ENCODE measurements around the gene HMCN1.
"Not testable (repeated sequence)": the region's sequence is repeated elsewhere in the genome, so short reads cannot be mapped to it uniquely, and the experiment has no call there.

HMCN1 gene

DNA sequence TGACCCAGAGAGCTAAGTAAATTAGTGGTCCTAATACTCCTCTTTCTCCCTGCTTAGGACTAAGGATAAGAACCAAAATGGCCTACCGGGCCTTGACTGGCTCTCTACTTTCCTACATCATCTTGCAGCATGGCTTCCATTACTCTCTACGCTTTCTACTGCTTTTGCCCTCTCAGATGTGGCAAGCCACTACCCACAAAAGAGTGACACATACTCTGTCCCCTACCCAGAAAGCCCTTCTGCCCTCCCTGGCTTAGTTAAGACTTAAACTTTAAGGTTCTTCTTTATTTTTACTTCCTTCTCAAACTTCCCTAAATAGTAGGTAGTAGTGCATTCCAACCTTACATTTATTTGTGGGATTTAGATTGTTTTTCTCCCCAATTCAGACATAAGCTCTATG, 412.8 kb downstream of the HMCN1 start:
- TF ChIP-seq, protein P1, sequence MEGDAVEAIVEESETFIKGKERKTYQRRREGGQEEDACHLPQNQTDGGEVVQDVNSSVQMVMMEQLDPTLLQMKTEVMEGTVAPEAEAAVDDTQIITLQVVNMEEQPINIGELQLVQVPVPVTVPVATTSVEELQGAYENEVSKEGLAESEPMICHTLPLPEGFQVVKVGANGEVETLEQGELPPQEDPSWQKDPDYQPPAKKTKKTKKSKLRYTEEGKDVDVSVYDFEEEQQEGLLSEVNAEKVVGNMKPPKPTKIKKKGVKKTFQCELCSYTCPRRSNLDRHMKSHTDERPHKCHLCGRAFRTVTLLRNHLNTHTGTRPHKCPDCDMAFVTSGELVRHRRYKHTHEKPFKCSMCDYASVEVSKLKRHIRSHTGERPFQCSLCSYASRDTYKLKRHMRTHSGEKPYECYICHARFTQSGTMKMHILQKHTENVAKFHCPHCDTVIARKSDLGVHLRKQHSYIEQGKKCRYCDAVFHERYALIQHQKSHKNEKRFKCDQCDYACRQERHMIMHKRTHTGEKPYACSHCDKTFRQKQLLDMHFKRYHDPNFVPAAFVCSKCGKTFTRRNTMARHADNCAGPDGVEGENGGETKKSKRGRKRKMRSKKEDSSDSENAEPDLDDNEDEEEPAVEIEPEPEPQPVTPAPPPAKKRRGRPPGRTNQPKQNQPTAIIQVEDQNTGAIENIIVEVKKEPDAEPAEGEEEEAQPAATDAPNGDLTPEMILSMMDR (IDR thresholded peaks at IDR 0.05; ENCODE audit: extremely low read depth, insufficient read depth, missing control alignments) = no peak
- in situ Hi-C loops (cut with MboI; ENCODE audit: low pct_unique_long_range_greater_than_20kb, low sequenced_read_pairs, unreplicated experiment) = no loop called here
- no peak for DNase-seq (ENCODE audit: low spot score)

DNA sequence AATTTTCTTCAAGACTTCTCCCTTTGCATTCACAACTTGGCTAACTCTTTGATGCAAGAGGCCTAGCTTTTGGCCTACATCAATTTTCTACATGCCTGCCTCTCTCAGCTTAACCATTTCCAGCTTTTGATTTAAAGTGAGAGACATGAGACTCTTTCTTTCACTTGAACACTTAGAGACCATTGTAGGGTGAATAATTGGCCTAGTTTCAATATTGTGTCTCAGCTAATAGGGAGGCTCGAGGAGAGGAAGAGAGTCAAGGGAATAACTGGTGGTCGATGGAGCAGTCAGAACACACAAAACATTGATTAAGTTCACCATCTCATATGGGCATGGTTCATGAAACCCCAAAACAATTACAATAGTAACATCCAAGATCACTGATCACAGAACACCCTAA, 415.4 kb downstream of the HMCN1 start:
- no peak for DNase-seq (ENCODE audit: low spot score)
- in situ Hi-C loops (cut with MboI; ENCODE audit: low pct_unique_long_range_greater_than_20kb, low sequenced_read_pairs, unreplicated experiment) = no loop called here
- TF ChIP-seq, protein P1 (IDR thresholded peaks at IDR 0.05; ENCODE audit: extremely low read depth, insufficient read depth, missing control alignments) = no peak

DNA sequence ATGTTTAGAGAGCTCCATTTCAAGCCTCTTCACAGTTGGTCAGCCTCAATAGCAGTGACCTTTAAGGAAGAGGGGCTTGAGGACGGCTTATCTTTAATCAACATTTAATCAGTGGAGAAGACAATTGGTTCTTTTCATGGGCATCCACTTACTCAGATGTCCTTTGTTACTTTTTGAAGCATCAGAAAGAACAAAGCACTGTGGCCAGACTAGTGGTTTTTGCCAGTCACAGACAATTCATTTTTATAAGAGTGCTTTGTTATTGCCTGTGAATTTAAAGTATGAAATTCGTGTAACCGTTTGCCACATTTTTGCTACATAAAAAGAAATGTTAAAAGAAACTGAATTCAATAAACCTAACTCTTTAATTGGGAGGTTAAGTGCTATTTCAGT, 418.0 kb downstream of the HMCN1 start:
- in situ Hi-C loops (cut with MboI; ENCODE audit: low pct_unique_long_range_greater_than_20kb, low sequenced_read_pairs, unreplicated experiment) = no loop called here
- TF ChIP-seq, protein P1 (IDR thresholded peaks at IDR 0.05; ENCODE audit: extremely low read depth, insufficient read depth, missing control alignments) = no peak
- DNase-seq (ENCODE audit: low spot score) = no peak

DNA sequence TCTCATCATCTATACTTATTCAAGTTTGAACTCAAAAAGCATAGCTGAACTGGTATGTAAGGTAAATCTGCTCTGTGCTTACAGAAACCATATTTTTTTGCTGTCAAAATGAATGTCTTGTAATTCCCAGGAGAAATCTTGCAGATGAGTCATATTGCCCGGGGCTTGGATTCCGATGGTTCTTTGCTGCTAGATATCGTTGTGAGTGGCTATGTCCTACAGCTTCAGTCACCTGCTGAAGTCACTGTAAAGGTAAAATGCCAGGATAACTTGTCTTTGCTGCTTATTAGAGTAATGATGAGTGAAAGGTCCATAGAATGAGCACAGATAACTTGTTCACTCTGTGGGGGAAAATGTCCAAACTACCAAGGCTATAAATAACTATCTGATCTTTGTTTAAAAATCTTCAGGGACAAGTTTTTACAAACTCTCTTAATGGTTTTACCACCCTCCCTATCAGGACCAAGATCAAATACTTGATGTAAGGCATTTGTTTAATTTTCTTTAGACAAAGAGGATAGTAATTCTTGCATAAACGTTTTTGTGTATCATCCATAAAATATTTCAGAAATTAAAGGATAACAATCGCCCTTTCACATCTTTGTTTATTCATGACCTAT, 418.5 kb downstream of the HMCN1 start:
- TF ChIP-seq, protein P1 (IDR thresholded peaks at IDR 0.05; ENCODE audit: extremely low read depth, insufficient read depth, missing control alignments) = no peak
- DNase-seq (ENCODE audit: low spot score) = no peak
- in situ Hi-C loops (cut with MboI; ENCODE audit: low pct_unique_long_range_greater_than_20kb, low sequenced_read_pairs, unreplicated experiment) = no loop called here

DNA sequence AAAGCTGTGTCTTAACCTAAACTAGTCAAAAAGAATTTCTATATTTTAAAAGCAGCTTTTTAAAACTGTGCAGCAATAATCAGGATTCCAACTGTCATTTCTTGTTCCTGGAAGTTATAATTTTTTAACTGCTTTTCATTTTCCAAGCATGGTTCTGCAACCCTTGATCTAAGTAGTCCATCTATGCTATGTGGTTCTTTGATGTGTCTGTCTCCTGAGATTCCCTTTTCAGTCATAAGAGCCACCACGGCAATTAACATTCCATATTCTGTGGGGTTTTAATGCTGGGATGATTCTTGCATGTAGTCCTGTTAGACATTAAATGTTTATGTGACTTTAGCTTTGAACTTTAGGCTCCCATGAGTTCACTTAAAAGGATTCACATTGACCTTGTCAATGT, 420.5 kb downstream of the HMCN1 start:
- no peak for DNase-seq (ENCODE audit: low spot score)
- TF ChIP-seq, protein P1 (IDR thresholded peaks at IDR 0.05; ENCODE audit: extremely low read depth, insufficient read depth, missing control alignments) = no peak
- in situ Hi-C loops (cut with MboI; ENCODE audit: low pct_unique_long_range_greater_than_20kb, low sequenced_read_pairs, unreplicated experiment) = no loop called here

DNA sequence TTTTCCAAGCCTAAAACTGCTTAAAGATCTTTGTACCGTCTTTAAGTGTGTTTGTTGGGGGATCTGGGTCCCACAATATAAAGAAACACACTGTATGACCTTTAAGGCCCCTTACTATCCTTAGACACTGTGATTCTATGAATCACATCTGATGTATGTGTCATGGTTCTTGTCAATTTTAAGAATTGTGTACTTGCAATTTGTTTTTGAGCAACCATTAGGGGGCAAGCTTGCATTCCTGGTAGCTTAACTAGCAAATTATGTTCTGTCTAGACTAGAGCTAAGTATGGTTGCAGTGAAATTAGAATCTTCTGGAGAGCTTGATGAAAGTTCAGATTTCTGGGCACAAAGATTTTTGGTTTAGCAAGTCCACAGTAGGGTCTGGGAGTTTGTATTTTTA, 421.4 kb downstream of the HMCN1 start:
- TF ChIP-seq, protein P1 (IDR thresholded peaks at IDR 0.05; ENCODE audit: extremely low read depth, insufficient read depth, missing control alignments) = peak; percentile 52
- DNase-seq (ENCODE audit: low spot score) = peak; percentile 39
- in situ Hi-C loops (cut with MboI; ENCODE audit: low pct_unique_long_range_greater_than_20kb, low sequenced_read_pairs, unreplicated experiment) = no loop called here

DNA sequence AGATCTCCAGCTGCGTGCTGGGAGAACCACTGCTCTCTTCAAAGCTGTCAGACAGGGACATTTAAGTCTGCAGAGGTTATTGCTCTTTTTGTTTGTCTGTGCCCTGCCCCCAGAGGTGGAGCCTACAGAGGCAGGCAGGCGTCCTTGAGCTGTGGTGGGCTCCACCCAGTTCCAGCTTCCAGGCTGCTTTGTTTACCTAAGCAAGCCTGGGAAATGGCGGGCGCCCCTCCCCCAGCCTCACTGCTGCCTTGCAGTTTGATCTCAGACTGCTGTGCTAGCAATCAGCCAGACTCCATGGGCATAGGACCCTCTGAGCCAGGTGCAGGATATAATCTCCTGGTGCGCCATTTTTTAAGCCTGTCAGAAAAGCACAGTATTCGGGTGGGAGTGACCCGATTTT, 428.7 kb downstream of the HMCN1 start:
- in situ Hi-C loops (cut with MboI; ENCODE audit: low pct_unique_long_range_greater_than_20kb, low sequenced_read_pairs, unreplicated experiment) = not testable (repeated sequence)

More for the DNA sequence above, 428.7 kb downstream of the HMCN1 start:
- not testable (repeated sequence) for DNase-seq (ENCODE audit: low spot score)

All from GM13977 (cell line).